Measurements from ENCODE around the gene HOXA4.

Gene HOXA4

DNA sequence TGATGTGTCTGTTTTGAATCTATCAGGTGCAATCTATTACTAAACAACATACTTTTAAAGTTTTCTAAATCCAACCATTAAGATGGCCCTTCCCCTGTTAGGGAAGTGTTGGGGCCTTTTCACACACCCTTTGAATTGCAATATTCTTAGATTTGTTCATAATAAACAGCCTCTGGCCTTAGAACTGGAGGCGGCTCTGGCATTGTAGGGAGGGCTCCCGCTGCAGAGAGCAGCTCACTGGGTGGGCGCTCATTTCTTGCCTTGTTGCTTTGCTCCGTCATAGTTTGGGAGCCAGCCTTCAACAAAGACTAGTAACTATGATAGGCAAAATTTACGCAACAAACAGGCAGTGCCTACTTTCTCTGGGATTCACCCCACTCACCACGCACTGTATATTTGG, 47.8 kb upstream of the HOXA4 start:
- H3K27me3 ChIP-seq (ENCODE audit: insufficient read depth, low read length, poor library complexity, severe bottlenecking): peaks cover 33% of the 10 kb centered on the region
- H3K4me1 ChIP-seq (ENCODE audit: insufficient read depth, low read length, poor library complexity, severe bottlenecking): peaks cover 56% of the 10 kb centered on the region
- TF ChIP-seq, protein P1, sequence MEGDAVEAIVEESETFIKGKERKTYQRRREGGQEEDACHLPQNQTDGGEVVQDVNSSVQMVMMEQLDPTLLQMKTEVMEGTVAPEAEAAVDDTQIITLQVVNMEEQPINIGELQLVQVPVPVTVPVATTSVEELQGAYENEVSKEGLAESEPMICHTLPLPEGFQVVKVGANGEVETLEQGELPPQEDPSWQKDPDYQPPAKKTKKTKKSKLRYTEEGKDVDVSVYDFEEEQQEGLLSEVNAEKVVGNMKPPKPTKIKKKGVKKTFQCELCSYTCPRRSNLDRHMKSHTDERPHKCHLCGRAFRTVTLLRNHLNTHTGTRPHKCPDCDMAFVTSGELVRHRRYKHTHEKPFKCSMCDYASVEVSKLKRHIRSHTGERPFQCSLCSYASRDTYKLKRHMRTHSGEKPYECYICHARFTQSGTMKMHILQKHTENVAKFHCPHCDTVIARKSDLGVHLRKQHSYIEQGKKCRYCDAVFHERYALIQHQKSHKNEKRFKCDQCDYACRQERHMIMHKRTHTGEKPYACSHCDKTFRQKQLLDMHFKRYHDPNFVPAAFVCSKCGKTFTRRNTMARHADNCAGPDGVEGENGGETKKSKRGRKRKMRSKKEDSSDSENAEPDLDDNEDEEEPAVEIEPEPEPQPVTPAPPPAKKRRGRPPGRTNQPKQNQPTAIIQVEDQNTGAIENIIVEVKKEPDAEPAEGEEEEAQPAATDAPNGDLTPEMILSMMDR (conservative IDR thresholded peaks at IDR 0.05; ENCODE audit: low read length): no peak
- TF ChIP-seq EZH2phosphoT487 (IDR thresholded peaks at IDR 0.05; ENCODE audit: borderline replicate concordance): no peak
- no peak overlapping the region for H2AFZ ChIP-seq (ENCODE audit: low read length)
- H3K36me3 ChIP-seq (ENCODE audit: insufficient read depth, low read length): no peaks in the 10 kb centered on the region; the same call in 1 of the 2 replicates
- H3K9me3 ChIP-seq (ENCODE audit: insufficient read depth, low read depth, low read length): no peaks in the 10 kb centered on the region
- H3K4me2 ChIP-seq (ENCODE audit: low read depth, low read length, poor library complexity, severe bottlenecking): peak overlapping the region; percentile 98
- peaks cover 100% of the 10 kb centered on the region for H3K79me2 ChIP-seq (ENCODE audit: insufficient read depth, low read length)
- peaks cover 8% of the 10 kb centered on the region; the same call in 1 of the 2 replicates for H3F3A ChIP-seq (ENCODE audit: low read depth)
- peak overlapping the region; percentile 94 for H3K4me3 ChIP-seq (ENCODE audit: low read length, poor library complexity, severe bottlenecking)
- peak overlapping the region; percentile 99 for H3K9ac ChIP-seq (ENCODE audit: low read depth, low read length, poor library complexity, severe bottlenecking)
- H4K20me1 ChIP-seq (ENCODE audit: insufficient read depth, low read length, poor library complexity, severe bottlenecking): peaks cover 79% of the 10 kb centered on the region
- H3K9me2 ChIP-seq (replicated peaks; ENCODE audit: low read depth, low read length): no peaks in the 10 kb centered on the region

DNA sequence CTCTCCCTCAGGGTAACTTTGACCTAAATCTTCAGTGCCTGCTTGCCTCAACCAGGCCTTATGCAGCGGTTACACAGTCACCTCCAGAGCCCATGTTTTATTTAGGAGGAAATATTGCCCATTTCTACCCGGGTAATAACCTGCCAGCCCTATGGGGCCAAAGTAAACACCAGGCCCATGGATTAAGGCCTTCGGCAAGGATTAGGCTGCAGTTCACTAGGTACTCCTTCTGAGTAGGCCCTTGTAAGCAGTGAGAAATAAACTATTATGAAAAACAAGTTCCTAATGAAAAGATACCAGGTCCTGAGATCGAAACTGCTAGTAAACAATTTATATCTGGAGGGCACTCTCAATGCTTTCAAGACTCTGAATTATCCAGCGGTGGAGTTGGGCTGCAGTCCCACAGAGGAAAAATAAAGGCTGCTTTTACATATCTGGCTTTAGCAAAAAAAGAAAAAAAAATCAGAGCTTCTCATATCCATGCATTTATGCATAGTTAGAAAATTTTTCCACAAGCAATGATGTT, 47.3 kb upstream of the HOXA4 start:
- Histone ChIP-seq H3K4me3 (ENCODE audit: low read length, poor library complexity, severe bottlenecking) (peak overlapping the region; percentile 94), H3K9me3 (ENCODE audit: insufficient read depth, low read depth, low read length) (no peaks in the 10 kb centered on the region), H3K4me1 (ENCODE audit: insufficient read depth, low read length, poor library complexity, severe bottlenecking) (peaks cover 53% of the 10 kb centered on the region), H3K79me2 (ENCODE audit: insufficient read depth, low read length) (peaks cover 100% of the 10 kb centered on the region), H3F3A (ENCODE audit: low read depth) (peaks cover 8% of the 10 kb centered on the region; the same call in 1 of the 2 replicates), H3K9me2 (replicated peaks; ENCODE audit: low read depth, low read length) (no peaks in the 10 kb centered on the region), H3K4me2 (ENCODE audit: low read depth, low read length, poor library complexity, severe bottlenecking) (peak overlapping the region; percentile 98), H3K27me3 (ENCODE audit: insufficient read depth, low read length, poor library complexity, severe bottlenecking) (peaks cover 33% of the 10 kb centered on the region), H4K20me1 (ENCODE audit: insufficient read depth, low read length, poor library complexity, severe bottlenecking) (peaks cover 76% of the 10 kb centered on the region), H2AFZ (ENCODE audit: low read length) (no peak overlapping the region), H3K9ac (ENCODE audit: low read depth, low read length, poor library complexity, severe bottlenecking) (peak overlapping the region; percentile 99), H3K36me3 (ENCODE audit: insufficient read depth, low read length) (no peaks in the 10 kb centered on the region; the same call in 1 of the 2 replicates)
- TF ChIP-seq, protein P1 (conservative IDR thresholded peaks at IDR 0.05; ENCODE audit: low read length): no peak
- TF ChIP-seq EZH2phosphoT487 (IDR thresholded peaks at IDR 0.05; ENCODE audit: borderline replicate concordance): no peak

DNA sequence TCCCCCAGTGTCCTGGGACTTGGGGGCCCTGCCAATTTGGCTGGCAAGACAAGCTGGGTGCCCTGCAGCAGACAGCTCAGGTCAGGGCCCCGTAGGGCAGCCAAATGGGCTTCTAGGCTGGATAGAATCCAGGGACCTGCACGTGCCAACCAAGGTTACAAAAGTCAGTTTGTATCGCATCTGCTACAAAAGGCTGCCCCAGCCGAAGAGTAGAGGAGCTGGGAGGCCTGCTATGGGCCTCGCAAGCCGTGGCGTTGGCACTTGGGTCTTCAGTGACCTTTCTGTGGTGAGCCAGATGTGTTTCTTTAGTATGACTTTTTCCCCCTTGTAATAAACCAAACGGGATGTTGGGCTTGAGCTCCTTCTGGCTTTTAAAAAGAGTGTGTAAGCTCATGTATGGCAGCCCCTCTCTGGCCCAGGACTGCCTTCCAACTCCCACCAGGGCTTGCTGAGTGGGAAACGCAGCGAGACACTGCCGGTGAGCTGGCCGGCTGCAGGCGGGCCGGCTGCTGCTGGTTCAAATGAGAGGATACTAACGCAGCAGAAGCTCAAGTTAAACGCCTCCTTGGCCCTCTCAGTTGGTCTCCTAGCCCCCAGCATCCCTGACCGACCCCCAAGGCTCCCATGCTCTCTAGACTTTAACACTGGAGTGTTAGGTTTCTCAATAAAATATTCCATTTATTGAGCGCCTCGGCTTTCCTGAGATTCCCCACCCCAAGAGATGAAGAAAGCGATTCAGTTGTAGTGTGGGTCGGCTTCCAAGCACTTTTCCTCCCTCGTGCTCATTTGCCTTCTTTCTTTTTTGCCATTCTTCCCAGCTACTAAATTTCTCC, 46.6 kb upstream of the HOXA4 start:
- Histone ChIP-seq H3K9me3 (ENCODE audit: insufficient read depth, low read depth, low read length) (no peaks in the 10 kb centered on the region), H3F3A (ENCODE audit: low read depth) (peaks cover 8% of the 10 kb centered on the region; the same call in 1 of the 2 replicates), H3K9me2 (replicated peaks; ENCODE audit: low read depth, low read length) (no peaks in the 10 kb centered on the region), H3K4me1 (ENCODE audit: insufficient read depth, low read length, poor library complexity, severe bottlenecking) (peaks cover 47% of the 10 kb centered on the region), H2AFZ (ENCODE audit: low read length) (no peak overlapping the region), H3K36me3 (ENCODE audit: insufficient read depth, low read length) (peaks cover 5% of the 10 kb centered on the region), H3K9ac (ENCODE audit: low read depth, low read length, poor library complexity, severe bottlenecking) (peak overlapping the region; percentile 99), H3K4me3 (ENCODE audit: low read length, poor library complexity, severe bottlenecking) (peak overlapping the region; percentile 94), H3K4me2 (ENCODE audit: low read depth, low read length, poor library complexity, severe bottlenecking) (peak overlapping the region; percentile 98), H4K20me1 (ENCODE audit: insufficient read depth, low read length, poor library complexity, severe bottlenecking) (peaks cover 76% of the 10 kb centered on the region), H3K27me3 (ENCODE audit: insufficient read depth, low read length, poor library complexity, severe bottlenecking) (peaks cover 33% of the 10 kb centered on the region), H3K79me2 (ENCODE audit: insufficient read depth, low read length) (peaks cover 100% of the 10 kb centered on the region)
- TF ChIP-seq, protein P1 (conservative IDR thresholded peaks at IDR 0.05; ENCODE audit: low read length): no peak
- no peak for TF ChIP-seq EZH2phosphoT487 (IDR thresholded peaks at IDR 0.05; ENCODE audit: borderline replicate concordance)

All from Loucy (cell line).